ENCODE measurements around the gene PAK5. TPM values are rescaled to one million over a fixed set of nuclear protein-coding genes. Genes with fewer than 3 reads are reported as not detected.

PAK5 gene
- total RNA-seq = under 1 TPM in 1 of 4 donors, not detected in 3; 0.22 TPM

DNA sequence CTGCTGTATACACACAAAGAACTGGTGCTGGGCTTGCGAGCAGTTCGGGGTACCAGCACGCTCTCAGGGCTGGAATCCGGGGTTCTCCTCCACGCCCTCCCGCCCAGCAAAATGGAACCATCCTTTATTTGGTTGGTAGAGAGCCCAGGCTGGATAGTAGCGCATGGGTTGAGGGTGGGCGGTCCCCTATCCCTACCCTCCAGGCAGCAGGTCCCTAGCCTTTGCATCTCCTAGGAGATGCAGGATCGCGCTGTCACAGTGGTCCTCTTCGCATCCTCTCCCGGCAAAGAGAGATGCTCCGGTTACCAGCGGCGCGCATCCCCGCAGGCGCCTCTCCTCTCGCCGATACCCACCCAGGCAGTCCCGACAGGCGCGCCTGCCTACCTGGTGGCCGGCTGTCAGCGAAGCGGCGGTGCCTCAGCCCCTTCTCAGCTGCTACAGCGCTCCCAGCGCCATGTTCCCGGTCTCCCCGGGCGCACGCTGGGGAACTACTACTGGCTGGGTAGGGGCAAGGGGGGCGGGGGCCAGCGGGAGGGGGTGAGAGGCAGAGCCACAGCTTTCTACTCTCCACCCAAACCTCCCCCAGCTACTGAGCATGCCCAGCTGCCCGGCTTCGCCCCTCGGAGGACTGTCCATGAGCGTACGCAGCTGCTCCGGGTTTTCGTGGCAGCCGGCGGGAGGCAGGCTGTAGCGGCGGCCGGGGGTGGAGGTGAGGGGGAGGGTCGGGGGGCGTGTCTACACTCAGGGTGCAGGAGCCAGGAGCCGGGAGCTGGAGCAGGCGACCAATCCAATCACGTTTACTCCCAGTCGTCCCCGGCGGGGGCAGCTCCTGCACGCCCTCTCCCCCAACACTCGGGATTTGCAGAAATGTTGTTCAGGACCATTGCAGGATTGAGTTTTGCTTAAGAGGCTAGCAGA is at the start of gene PAK5:
Gene PAK5, minus strand, starts transcription at position 699 of the 918 bp plus-strand sequence. CDS start 194,748 bp downstream, outside the sequence.
- 2% methylated on average over 49 to 52 of the region's 57 CpGs for WGBS, 2 donors
- Histone ChIP-seq H3K4me3 (peak within 1 kb of the TSS in 1 of 4 donors; percentile 32), H3K27me3 (peaks cover 0 to 23% of the 10 kb centered on the region in 2 donors)

GRCh38 chr20:9887706-9888105 is 48.8 kb upstream of the PAK5 start:
- Histone ChIP-seq H3K36me3 (no peaks in the 10 kb centered on the region), H3K27me3 (no peaks in the 10 kb centered on the region), H3K4me3 (no peak overlapping the region), H3K27ac (no peak overlapping the region), H3K9me3 (no peaks in the 10 kb centered on the region), H3K4me1 (no peaks in the 10 kb centered on the region)
- DNase-seq (ENCODE audit: low spot score in 2 of 2) = no peak
- TF ChIP-seq, protein P1, sequence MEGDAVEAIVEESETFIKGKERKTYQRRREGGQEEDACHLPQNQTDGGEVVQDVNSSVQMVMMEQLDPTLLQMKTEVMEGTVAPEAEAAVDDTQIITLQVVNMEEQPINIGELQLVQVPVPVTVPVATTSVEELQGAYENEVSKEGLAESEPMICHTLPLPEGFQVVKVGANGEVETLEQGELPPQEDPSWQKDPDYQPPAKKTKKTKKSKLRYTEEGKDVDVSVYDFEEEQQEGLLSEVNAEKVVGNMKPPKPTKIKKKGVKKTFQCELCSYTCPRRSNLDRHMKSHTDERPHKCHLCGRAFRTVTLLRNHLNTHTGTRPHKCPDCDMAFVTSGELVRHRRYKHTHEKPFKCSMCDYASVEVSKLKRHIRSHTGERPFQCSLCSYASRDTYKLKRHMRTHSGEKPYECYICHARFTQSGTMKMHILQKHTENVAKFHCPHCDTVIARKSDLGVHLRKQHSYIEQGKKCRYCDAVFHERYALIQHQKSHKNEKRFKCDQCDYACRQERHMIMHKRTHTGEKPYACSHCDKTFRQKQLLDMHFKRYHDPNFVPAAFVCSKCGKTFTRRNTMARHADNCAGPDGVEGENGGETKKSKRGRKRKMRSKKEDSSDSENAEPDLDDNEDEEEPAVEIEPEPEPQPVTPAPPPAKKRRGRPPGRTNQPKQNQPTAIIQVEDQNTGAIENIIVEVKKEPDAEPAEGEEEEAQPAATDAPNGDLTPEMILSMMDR (IDR thresholded peaks at IDR 0.05) = no peak
- no peak for TF ChIP-seq EP300 (IDR thresholded peaks at IDR 0.05)
- TF ChIP-seq POLR2A (IDR thresholded peaks at IDR 0.05) = no peak

More for the DNA sequence above, at the start of gene PAK5:
- peaks cover 0 to 11% (median 0%) of the 10 kb centered on the region in 4 donors for H3K9me3 ChIP-seq
- no peak for DNase-seq (ENCODE audit: low spot score in 2 of 2)
- TF ChIP-seq POLR2A (IDR thresholded peaks at IDR 0.05) (no peak), EP300 (IDR thresholded peaks at IDR 0.05) (no peak)
- TF ChIP-seq, protein P1 (IDR thresholded peaks at IDR 0.05) = no peak
- no peaks in the 10 kb centered on the region for H3K36me3 ChIP-seq
- H3K27ac ChIP-seq = no peak within 1 kb of the TSS
- H3K4me1 ChIP-seq = peaks cover 0 to 18% (median 0%) of the 10 kb centered on the region in 4 donors

GRCh38 chr20:9886227-9886626 is 47.4 kb upstream of the PAK5 start:
- 61 to 69% methylated on average over 1 of the region's 1 CpG for WGBS, 2 donors
- DNase-seq (ENCODE audit: low spot score in 2 of 2) = no peak
- Histone ChIP-seq H3K4me1 (no peaks in the 10 kb centered on the region), H3K27ac (no peak overlapping the region), H3K36me3 (no peaks in the 10 kb centered on the region), H3K4me3 (no peak overlapping the region), H3K27me3 (no peaks in the 10 kb centered on the region), H3K9me3 (no peaks in the 10 kb centered on the region)
- TF ChIP-seq EP300 (IDR thresholded peaks at IDR 0.05) = no peak
- TF ChIP-seq, protein P1 (IDR thresholded peaks at IDR 0.05) = no peak
- no peak for TF ChIP-seq POLR2A (IDR thresholded peaks at IDR 0.05)

GRCh38 chr20:9884666-9885065 is 45.8 kb upstream of the PAK5 start:
- Histone ChIP-seq H3K4me3 (no peak overlapping the region), H3K9me3 (no peaks in the 10 kb centered on the region), H3K36me3 (no peaks in the 10 kb centered on the region), H3K27me3 (no peaks in the 10 kb centered on the region), H3K4me1 (no peaks in the 10 kb centered on the region), H3K27ac (no peak overlapping the region)
- TF ChIP-seq POLR2A (IDR thresholded peaks at IDR 0.05) (no peak), EP300 (IDR thresholded peaks at IDR 0.05) (no peak)
- TF ChIP-seq, protein P1 (IDR thresholded peaks at IDR 0.05) = no peak
- no peak for DNase-seq (ENCODE audit: low spot score in 2 of 2)
- 32 to 47% methylated on average over 2 of the region's 2 CpGs for WGBS, 2 donors

DNA sequence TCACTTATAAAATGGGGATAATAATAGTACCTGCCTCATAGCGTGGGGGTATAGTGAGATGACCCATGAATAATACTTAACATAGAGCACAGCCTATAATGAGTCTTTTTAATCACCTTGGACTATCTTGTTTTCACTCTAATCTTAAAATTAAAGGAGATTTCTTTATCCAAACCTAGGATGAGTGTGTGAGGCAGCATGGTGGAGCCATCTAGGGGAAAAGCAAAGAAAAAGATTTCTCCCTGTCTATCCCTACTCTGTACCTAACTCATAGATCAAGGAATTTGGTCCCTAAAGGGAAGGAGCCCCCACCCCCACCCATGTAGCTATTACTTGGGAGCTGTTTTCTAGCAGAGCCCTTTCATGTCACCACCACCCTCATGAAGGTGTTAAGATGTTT is 45.2 kb upstream of the PAK5 start:
- 52 to 69% methylated on average over 1 of the region's 1 CpG for WGBS, 2 donors

More for the DNA sequence above, 45.2 kb upstream of the PAK5 start:
- no peaks in the 10 kb centered on the region for H3K27me3 ChIP-seq
- H3K4me3 ChIP-seq = no peak overlapping the region
- no peak for TF ChIP-seq EP300 (IDR thresholded peaks at IDR 0.05)
- TF ChIP-seq, protein P1 (IDR thresholded peaks at IDR 0.05) = no peak
- no peak overlapping the region for H3K27ac ChIP-seq
- no peak for DNase-seq (ENCODE audit: low spot score in 2 of 2)
- H3K36me3 ChIP-seq = no peaks in the 10 kb centered on the region
- no peaks in the 10 kb centered on the region for H3K4me1 ChIP-seq
- no peaks in the 10 kb centered on the region for H3K9me3 ChIP-seq
